Activated CD4-positive, alpha-beta T cell treated with anti-CD3 and anti-CD28 coated beads, Interleukin-2, Interleukin-4, amounts not matched to agents 100 ng/mL and 50 ng/mL, durations not matched to agents 16 hours and 8 hours (primary cell): ENCODE data around the gene TBX4.

Experiments
- DNase-seq: peaks from one replicate; pipeline ENCODE4 v3.0.0-alpha.2; 2020; ENCODE audit warnings: low spot score

Gene TBX4

DNA sequence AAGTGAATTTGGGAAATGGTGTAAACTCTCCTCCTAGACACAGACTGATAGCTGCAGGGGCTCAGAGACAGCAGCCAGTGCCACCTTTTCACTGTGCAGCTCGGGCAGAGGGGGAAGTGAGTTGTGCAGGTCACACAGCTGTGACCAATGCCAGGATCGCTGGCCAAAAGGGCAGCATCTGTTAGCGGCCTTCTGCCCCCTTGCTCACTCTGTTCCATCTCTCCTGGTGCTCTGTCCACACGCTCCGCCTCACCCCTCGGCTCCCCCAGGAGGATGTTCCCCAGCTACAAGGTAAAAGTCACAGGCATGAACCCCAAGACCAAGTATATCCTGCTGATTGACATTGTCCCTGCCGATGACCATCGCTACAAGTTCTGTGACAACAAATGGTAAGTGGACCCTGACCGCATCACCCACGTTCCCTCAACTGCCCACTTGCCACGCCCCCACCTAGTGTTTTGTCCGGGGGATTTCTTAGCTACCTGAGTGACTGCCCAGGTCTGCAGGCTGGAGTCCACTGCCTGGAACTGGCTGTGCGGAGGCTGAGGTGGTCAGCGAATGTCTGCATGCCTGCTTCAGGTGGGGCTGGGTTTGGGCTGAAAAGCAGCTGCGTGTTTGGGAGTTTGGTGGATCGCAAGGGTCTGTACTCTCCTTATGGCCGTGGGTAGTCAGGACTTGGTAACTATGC lies 13.5 kb downstream of the TBX4 start:
- no peak for DNase-seq

DNA sequence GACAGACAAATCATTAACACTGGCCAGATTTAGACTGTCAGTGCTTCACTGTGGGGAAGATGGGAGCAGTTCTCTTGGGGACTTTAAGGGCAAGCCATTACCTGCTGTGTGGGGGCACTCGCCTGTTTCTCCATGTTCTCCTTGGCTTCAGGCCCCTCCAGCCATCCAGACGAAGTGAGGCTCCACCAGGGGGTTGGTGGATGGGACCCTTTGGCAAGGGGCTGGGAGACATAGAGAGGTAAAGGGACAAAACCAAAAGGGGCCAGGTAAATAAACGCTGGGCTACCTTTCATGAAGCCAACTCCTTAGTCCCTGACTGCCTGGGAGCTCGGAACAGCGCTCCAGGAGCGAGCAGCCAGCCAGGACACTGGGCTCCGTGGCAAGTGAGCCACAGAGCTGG lies 14.0 kb downstream of the TBX4 start:
- DNase-seq, result no peak

DNA sequence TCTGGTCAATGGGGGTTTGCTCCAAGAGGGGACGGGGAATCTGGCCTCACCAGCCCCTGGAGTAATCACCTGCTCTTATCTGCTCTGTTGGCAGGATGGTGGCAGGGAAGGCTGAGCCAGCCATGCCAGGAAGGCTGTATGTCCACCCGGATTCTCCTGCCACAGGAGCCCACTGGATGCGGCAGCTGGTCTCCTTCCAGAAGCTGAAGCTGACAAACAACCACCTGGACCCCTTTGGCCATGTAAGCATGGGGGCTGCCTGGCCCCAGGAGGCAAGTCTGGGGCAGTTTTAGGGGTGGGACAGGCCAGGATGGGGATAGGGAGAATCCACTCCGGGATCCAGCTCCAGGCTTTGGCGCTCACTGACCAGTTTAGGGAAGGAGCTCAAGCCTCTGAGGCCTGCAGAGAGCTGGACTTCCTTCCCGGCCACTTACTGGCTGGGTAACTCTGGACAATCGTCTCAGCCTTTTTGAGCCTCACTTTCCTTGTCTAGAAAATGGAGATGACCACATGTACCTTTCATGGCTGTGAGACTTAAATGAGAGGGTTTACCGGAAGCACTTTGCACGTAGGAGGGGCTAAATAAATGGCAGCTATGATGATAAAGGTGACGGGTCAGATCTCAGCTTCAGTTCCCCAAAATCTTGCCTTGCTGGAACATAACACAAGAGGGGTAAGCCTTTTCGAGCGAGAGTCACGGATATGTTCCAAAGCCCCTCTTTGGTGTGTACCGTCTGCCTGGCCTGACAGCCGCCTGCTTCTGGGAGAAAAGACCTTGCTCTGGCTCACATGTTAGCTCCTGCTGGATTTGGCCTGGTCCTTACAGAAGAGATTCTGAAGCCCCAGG lies 15.4 kb downstream of the TBX4 start:
- DNase-seq, result no peak

DNA sequence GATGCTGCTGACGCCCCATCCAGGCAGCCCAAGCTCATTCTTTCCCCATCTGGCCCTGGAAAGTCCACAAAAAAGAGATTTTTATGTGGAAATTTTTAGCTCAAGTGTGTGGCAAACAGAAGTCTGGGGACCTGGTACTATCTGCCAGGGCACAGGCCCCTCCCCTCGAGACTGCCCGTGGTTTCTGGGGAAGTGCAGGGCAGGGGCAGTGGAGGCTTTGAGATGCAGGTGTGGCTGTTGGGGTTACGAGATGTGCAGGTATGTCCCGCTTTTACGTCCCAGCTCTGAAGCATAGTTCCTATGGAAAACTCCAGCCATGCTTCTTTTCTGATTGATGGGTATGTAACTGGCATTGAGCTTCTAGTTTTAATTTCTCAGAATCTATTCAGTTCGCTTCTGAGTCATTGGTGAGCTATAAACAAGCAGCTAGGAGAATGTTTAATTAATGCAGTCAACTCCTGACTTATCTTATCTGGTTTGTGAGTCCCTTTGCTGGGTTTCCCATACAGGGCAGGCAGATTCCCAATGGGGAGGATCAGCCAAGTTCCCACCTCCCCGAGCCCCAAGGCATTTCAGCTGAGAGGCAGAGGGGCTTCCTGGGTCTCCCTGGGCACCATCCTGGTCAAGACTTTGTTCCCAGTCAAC lies 16.2 kb downstream of the TBX4 start:
- no peak for DNase-seq

DNA sequence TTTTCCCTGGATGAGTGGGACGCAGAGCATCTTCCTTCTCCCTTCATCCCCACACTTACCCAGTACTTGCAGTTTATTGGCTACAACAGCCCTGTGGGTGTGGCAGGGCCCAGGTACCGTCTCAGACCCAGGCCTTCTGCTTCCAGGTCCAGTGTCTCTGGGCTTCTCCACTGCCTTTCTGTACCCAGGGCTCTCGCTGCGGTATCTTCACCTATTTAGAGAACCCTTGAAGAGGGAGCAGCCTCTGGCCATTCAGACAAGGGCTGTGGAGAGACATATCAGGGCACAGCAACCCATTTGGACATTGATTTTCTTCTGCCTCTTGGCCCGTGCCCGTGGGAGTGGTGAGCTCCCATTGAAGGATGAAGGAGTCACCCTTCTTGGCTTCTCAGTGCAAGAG lies 17.3 kb downstream of the TBX4 start:
- no peak for DNase-seq

DNA sequence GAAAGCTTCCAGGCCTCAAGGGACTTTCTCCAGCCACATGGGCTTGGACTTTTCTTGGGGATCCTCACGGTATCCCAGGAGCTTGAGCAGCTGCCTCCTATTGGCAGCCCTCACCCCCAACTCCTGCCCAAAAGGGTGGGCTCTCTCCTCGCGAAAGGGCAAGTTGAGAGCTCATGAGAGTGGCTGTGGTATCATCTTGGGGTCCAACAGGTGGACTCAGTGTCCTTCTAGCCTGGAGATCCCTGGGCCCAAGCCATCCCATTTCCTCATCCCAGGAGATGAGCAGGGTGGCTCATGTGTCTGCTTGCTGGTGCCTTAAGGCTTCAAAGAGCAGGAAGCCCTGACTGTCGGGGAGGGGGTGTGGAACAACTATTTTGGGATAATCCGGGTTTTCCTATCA lies 17.7 kb downstream of the TBX4 start:
- DNase-seq, result no peak

DNA sequence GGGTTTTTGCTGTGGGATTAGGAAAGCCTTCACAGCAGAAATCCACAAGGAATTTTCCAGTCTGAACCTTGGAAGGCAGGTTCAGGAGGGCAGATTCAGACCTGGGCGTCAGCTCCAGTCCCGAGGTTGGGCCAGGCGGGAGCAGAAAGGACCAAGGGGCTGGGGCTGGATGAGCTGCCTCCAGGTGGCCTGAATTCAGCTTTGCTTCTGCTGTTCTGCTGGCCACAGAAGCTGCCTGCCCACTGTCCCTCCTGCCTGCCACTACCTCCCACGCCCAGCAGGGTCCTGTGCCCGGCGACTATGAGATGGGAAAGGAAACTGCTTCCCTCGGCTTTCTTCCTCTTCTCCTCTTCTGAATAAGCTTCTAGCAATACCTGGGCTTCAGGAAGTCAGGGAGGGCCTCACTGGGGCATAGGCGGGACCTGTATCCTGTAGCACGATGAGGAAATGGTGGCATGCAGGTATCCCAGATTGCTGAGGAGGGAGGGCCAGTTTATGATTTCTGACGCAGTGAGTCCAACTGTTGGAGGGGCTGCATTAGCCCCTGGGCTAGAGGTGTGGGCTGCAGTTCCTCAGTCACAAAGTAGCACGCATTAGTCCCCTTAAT lies 18.4 kb downstream of the TBX4 start:
- no peak for DNase-seq

DNA sequence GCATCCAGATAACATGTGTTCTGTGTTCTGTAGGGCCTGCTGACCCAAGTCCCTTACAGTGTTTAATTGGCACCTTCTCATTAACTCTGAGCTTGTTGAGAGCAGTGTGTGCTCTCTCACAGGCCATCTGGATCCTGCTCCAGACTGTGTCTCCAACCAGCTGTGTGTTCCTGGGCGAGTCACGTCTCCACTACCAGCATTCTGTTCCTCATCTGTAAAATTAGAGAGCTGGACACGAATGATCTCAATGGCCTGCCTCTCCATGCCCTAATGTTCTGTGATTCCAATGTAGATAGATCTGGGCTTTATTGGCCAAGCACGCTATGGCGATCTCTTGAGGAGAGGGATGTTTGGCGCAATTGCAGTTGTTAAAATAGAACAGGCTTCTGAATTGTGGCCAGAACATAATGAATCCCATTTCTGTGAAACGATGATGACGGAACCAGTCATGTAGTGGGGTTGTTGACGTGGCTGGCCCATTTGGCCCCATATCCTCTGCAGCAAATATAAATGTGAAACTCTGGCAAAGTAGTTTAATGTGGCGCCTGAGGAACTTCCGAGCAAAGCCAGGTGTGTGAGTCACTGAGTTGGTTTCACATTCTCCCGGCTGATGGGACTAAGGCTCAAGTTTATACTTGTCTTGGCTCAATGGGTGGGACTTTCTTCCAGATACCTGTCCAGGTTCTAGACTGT lies 22.2 kb downstream of the TBX4 start:
- no peak for DNase-seq

DNA sequence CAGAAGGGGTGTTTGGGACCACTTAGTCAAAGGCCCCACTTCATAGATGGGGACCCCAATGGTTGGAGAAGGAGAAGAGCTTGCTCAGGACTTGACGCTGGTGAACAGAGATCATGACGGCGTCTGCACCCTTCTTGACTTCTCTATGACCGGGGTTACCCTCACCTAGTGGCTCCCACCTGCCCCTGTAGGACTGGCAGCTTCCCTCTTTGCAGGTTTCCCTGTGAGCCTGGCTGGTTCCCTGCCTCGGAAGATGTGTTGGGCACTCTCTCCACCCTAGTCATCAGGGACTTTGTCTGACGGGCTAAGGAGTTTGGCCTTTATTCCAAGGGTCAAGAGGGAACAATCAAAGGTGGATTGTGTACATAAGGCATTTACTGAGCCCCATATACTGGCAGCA lies 22.7 kb downstream of the TBX4 start:
- DNase-seq, result no peak

DNA sequence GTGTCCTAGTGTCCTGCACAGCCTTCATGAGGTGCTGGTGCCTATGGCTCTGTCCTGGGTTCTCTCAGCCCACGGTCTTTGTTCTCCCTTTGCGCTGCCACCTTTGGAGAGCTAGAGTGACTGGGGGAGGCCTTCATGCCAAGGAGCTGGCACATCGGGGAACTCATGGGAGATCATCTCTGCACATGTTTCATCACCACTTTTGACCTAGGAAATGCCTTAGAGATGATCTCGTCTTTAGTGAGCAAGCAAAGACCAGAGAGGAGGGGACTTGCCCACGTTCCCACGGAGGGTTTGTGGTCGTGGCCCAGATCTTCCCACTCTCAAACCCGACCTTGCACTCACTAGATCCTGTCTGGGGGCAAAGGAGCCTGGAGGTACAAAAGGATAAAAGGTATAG lies 23.5 kb downstream of the TBX4 start:
- DNase-seq, result no peak

DNA sequence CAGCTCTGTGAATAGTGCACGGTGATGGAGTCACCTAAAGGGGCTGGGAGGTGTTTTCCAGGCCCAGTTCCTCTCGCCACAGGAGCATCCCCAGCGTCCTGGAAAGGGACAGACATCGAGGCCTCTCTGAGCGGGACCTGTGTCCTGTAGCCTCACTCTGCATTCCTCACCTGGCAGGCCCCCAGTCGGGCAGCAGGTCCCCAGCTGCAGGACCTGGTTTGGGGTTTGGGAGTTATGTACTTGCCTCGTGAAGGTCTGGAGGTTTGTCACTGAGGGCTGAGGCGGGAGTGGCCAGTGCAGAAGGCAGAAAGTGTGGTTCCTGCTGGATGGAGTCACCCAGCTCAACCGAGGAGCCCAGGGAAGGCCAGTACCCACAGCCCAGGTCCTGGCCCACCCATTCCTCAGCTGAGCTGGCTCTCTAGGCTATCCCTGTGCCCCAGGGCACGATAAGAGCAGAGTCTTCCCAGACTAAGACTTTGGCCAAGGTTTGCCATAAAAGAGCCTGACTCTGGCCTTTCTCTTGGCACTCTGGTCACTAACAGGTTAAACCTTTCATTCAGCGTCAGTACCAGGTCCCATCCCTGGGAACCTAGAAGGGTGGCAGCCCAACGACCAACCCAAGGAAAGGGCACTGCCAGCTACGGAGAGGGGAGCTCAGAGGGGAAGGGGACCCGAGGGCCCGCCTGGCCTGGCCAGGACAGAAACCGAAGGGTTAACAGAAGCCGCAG lies 24.4 kb downstream of the TBX4 start:
- no peak for DNase-seq

DNA sequence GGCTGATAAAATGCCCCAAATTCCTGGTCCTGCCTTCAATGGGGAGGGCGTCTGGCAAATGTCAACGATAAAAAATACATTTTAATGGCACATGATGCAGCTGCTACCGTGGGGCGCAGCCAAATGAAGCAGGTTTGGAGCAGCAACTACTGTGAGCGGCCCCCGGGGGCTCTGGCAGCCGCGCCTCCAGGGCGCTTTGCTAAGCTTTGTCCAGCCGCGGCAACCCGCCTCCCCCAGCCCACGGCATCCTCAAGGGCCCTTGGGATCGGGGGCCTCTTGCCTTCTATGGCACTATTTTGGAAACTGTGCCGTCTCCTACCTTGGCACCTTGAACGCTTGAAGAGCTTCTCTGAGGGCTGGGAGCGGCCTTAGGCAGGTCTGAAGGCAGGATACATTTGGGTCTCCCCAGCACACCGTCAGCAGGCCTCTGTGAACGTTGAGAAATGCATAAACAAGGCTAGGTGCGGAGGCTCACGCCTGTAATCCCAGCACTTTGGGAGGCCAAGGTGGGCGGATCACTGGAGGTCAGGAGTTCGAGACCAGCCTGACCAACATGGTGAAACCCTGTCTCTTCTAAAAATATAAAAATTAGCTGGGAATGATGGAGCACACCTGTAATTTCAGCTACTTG lies 25.1 kb downstream of the TBX4 start:
- DNase-seq, result no peak

DNA sequence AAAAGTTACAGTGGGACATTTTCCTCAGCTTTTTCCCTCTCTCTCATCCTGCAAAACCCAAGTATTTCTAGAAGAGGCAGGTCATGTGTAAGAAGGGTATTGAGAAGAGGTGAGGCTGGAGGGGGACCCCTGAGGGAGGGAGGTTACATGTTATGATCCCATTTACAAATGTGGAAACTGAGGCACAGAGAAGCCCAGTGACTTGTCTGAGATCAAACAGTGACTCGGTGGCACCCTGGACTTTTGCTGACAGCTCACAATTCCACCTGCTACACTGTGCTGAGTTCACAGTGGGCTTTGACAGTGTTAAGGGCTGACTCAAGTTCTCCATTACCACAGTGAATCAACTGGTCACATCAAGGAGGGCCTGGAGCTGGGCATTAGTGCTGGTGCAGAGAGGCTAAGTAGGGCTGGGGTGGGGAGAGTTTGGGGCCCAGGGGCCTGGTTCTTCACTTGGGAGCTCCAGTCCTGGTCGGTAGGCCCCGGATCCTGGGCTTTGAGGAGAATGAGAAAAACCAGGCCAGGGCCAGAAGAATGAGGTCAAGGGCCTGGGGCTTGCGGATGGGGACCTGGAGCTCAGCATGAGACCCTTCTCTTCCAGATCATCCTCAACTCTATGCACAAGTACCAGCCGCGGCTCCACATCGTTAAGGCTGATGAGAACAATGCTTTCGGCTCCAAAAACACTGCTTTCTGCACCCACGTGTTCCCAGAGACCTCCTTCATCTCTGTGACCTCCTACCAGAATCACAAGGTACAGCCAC lies 26.0 kb downstream of the TBX4 start:
- no peak for DNase-seq

DNA sequence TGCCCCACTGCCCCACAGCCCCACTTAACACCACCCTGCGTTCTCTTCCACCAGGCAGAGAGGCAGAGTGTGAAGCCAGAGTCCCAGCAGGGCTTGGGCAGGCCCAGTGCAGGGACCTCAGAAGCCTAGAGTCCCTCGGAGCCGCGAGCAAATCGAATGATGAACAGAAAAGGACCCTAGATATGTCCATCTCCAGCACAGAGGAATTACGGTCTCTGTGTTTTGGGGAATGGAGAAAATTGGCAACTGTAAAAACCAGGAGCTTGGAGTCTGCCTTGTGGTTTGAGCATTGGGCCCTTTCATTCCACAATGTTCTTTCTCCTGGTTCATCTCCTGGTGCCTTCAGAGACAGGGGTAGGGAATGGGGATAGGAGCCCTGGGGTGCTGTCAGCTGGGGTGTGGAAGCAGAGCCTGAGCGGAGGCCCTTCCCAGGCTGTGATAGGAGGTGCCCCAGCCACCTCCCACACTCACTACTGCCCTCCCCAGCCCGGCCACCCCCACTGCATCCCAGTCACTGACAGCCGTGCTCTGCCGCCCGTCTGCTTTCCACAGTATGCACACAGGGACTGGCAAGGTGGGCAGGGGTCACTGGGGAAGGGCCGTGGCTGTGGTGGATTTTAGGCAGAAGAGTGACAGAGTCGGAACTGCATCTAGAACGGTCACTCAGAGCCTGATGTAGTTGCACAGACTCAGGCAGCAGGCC lies 26.7 kb downstream of the TBX4 start:
- no peak for DNase-seq

DNA sequence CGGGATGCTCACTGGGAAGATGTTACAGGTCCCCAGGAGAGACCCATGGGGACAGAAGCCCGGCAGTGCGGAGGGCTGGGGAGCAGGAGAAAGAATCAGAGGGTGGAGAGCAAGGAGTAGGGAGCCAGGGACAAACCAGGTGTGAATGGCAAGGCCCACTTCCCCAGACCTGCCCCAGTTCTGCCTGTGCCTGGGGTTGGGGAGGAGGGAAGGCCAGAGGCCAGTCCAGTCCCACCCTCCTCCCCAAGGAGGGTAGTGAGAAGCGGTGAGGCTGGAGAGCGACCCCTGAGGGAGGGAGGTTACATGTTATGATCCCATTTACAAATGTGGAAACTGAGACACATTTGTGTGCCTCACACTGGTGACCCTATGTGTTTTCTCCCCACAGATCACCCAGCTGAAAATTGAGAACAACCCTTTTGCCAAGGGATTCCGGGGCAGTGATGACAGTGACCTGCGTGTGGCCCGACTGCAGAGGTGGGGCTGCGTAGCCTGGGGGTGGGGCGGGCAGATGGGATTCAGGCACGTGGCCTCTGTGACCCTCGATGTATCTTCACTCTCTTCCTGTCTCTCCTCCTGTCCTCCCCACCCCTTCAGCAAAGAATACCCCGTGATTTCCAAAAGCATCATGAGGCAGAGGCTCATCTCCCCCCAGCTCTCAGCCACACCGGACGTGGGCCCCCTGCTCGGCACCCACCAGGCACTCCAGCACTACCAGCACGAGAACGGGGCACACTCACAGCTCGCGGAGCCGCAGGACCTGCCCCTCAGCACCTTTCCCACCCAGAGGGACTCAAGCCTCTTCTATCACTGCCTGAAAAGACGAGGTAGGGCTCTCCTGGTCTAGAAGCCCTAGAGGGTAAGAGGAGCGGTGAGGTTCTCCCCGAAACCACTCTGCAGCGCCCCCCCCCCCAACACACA lies 27.5 kb downstream of the TBX4 start:
- DNase-seq, result no peak

DNA sequence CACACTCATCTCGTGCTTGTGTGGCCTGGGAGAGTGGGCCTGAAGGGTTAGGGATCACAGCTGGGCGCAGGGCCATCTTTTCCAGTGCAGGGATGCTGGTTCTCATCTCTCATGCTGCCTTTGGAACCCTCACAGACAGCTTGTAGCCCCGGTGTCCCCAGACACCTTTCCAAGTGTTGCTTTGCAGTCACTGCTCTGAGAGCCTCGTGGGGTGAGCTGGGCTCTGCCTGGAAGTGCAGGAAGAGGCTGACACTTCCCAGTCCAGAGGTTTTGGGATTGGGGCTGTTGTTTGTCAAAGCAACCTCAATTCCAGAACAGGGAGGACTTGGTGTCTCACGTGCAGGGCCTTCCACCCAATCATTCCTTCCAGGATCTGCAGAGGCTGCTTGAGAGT lies 28.2 kb downstream of the TBX4 start:
- no peak for DNase-seq

DNA sequence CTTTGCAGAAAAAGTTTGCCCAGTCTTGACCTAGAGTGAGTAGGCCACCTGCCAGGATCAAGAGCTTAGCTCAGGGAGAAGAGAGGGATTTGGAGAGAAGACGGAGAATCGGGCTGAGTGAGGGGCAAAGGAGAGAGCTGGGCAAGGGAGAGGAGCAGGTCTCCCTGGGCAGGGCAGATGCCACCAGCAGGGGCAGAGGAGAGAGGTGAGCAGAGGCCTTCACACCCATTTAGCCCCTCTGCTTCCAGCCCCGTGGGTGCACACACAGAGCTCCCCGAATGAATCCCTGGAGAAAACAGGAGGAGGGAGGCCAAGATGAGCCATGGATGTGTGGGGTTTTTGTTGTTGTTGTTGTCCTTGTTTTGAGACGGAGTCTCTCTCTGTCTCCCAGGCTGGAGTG lies 29.2 kb downstream of the TBX4 start:
- no peak for DNase-seq

DNA sequence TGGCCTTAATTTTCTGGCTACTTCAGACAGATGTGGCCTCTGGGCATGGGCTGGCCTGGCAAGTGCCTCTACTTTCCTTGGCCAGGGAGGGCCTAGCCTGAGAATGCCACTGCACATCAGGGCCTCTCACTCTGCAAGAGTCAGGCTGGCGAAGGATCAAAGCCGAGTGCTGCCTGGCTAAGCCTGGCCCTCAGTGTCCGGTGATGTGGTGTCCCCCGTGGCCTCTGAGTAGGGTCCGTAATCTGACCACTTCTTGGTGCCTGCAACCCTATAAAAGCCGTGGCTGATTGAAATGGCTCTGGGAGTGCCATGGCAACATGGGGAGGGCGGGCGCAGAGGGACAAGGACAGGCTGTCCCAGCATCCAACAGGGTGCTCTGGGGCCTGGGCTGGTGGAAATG lies 30.2 kb downstream of the TBX4 start:
- DNase-seq, result no peak

DNA sequence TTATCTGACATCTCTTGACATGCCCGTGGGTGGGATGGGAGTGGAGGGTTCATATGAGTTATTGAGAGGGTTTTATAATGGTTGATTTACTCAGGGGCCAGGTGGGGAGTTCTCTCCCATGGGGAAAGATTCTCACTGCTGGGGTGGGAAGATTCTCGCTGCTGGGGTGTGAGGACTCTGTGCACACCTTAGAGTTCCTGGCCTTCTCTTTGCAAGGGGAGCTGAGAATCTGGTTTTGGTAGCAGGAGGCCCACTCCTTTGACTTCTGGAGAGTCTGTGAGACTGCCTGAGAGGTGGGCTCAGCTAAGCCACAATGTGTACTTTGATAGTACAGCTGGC lies 31.5 kb downstream of the TBX4 start:
- no peak for DNase-seq
